HL-60 (cell line): ENCODE data around the gene NOS3.

Experiments used
- POLR2AphosphoS5 ChIP-seq: IDR thresholded peaks from 2 replicates; pipeline ENCODE4 v1.6.1; 2012; ENCODE audit warnings: low read depth
- SPI1 ChIP-seq: IDR thresholded peaks from 2 replicates; pipeline ENCODE4 v1.6.1; 2012; ENCODE audit warnings: low read depth, mild to moderate bottlenecking, borderline replicate concordance
- TF ChIP-seq, protein P1 (sequence below): IDR thresholded peaks from one replicate; pipeline ENCODE4 v1.5.1; 2011; ENCODE audit warnings: low read length, control low read depth, inconsistent platforms; ENCODE audit not compliant: insufficient read depth

DNA sequence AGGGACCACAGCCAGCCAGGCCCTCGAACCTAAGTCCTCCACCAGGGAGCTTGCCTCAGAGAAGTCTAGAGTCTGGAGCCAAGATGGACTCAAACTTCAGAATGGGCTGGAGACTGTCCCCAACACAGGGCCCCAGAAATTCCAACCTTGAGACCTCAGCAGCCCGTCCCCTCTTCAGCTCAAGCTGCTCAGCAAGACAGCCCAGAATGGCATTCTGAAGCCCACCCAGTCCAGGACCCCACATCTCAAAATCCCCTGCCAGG lies 28.6 kb upstream of the NOS3 start:
- TF ChIP-seq, protein P1, sequence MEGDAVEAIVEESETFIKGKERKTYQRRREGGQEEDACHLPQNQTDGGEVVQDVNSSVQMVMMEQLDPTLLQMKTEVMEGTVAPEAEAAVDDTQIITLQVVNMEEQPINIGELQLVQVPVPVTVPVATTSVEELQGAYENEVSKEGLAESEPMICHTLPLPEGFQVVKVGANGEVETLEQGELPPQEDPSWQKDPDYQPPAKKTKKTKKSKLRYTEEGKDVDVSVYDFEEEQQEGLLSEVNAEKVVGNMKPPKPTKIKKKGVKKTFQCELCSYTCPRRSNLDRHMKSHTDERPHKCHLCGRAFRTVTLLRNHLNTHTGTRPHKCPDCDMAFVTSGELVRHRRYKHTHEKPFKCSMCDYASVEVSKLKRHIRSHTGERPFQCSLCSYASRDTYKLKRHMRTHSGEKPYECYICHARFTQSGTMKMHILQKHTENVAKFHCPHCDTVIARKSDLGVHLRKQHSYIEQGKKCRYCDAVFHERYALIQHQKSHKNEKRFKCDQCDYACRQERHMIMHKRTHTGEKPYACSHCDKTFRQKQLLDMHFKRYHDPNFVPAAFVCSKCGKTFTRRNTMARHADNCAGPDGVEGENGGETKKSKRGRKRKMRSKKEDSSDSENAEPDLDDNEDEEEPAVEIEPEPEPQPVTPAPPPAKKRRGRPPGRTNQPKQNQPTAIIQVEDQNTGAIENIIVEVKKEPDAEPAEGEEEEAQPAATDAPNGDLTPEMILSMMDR: no peak
- TF ChIP-seq SPI1 (no peak), POLR2AphosphoS5 (no peak)
